ENCODE measurements around the gene ZC3H7B.
A peak's percentile ranks its signal among the peaks of the same experiment; 100 is the strongest.
"Not testable (repeated sequence)": the region's sequence is repeated elsewhere in the genome, so short reads cannot be mapped to it uniquely, and the experiment has no call there.

Gene ZC3H7B

DNA sequence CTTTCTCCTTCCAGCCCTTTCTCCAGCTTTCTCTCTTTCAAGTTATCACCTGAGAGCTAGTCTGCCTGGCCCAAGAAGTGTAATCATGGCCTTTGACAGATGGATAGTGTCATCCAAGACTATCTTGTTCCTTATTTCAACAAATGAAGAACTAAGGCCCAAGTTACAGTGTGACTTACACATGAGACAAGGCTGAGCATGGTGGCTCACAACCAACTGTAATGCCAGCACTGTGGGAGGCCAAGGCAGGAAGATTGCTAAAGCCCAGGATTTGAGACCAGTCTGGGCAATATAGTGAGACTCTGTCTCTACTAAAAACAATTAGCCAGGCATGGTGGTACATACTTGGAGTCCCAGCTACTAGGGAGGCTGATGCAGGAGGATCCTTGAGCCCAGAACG, 11.7 kb upstream of the ZC3H7B start:
- H3K27me3 ChIP-seq: no peaks in the 10 kb centered on the region
- H3K27ac ChIP-seq: no peak overlapping the region
- TF ChIP-seq, protein P1, sequence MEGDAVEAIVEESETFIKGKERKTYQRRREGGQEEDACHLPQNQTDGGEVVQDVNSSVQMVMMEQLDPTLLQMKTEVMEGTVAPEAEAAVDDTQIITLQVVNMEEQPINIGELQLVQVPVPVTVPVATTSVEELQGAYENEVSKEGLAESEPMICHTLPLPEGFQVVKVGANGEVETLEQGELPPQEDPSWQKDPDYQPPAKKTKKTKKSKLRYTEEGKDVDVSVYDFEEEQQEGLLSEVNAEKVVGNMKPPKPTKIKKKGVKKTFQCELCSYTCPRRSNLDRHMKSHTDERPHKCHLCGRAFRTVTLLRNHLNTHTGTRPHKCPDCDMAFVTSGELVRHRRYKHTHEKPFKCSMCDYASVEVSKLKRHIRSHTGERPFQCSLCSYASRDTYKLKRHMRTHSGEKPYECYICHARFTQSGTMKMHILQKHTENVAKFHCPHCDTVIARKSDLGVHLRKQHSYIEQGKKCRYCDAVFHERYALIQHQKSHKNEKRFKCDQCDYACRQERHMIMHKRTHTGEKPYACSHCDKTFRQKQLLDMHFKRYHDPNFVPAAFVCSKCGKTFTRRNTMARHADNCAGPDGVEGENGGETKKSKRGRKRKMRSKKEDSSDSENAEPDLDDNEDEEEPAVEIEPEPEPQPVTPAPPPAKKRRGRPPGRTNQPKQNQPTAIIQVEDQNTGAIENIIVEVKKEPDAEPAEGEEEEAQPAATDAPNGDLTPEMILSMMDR (IDR thresholded peaks at IDR 0.05): no peak
- no peaks in the 10 kb centered on the region for H3K9me3 ChIP-seq
- H3K36me3 ChIP-seq: no peaks in the 10 kb centered on the region
- H3K4me3 ChIP-seq (ENCODE audit: low read depth in 1 of 2, low read length in 1 of 2): no peak overlapping the region
- H3K4me1 ChIP-seq (ENCODE audit: control insufficient read depth in 1 of 2, insufficient read depth in 1 of 2, low read depth in 1 of 2, low read length in 1 of 2): peaks cover 21 to 30% of the 10 kb centered on the region in 2 experiments

DNA sequence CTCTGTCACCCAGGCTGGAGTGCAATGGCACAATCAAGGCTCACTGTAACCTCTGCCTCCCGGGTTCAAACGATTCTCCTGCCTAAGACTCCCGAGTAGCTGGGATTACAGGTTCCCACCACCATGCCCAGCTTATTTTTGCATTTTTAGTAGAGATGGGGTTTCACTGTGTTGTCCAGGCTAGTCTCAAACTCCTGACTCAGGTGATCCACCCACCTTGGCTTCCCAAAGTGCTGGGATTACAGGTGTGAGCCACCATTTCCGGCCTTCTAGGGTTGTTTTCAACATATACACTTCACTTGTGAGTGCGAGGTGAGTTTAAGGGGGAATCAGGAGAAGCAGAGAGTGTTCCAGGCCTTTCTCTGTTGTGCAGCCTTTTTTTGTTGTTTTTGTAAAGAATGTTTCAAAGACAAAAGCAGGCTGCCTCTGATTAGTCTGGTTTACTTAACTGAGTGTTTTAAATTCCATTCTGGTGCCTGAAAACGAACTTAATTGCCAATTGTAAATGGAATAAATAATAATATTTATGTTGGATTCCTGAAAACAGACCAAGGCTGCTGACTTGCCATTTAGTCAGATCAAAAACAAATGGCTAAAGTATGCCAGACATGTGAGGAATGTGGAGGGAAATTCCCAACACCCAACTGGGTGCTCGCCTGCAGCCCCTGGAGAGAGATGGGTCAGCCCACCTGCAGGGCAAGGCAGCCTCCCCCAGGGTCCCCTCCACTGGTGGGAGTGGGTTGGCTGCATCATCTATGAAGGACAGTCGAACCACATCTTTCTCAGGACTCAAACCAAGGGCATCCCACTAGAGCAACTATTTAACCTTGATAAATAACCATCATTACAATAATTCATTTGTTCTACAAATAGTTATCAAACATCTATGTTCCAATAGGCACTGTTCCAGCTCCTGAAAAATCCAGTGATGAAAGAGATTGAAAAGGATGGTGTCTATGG, 10.8 kb upstream of the ZC3H7B start:
- no peaks in the 10 kb centered on the region for H3K27me3 ChIP-seq
- no peak overlapping the region for H3K4me3 ChIP-seq (ENCODE audit: low read depth in 1 of 2, low read length in 1 of 2)
- no peaks in the 10 kb centered on the region for H3K36me3 ChIP-seq
- TF ChIP-seq, protein P1 (IDR thresholded peaks at IDR 0.05): no peak
- H3K27ac ChIP-seq: no peak overlapping the region
- H3K9me3 ChIP-seq: no peaks in the 10 kb centered on the region
- H3K4me1 ChIP-seq (ENCODE audit: control insufficient read depth in 1 of 2, insufficient read depth in 1 of 2, low read depth in 1 of 2, low read length in 1 of 2): peaks cover 13 to 21% of the 10 kb centered on the region in 2 experiments

DNA sequence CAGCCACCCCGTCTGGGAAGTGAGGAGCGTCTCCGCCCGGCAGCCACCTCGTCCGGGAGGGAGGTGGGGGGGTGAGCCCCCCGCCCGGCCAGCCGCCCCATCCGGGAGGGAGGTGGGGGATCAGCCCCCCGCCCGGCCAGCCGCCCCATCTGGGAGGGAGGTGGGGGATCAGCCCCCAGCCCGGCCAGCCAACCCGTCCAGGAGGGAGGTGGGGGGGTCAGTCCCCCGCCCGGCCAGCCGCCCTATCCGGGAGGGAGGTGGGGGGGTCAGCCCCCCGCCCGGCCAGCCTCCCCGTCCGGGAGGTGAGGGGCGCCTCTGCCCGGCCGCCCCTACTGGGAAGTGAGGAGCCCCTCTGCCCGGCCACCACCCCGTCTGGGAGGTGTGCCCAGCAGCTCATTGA, 6.5 kb upstream of the ZC3H7B start:
- not testable (repeated sequence) for H3K4me1 ChIP-seq (ENCODE audit: control insufficient read depth in 1 of 2, insufficient read depth in 1 of 2, low read depth in 1 of 2, low read length in 1 of 2); H3K27ac ChIP-seq; H3K36me3 ChIP-seq; H3K27me3 ChIP-seq; H3K9me3 ChIP-seq; H3K4me3 ChIP-seq (ENCODE audit: low read depth in 1 of 2, low read length in 1 of 2)

DNA sequence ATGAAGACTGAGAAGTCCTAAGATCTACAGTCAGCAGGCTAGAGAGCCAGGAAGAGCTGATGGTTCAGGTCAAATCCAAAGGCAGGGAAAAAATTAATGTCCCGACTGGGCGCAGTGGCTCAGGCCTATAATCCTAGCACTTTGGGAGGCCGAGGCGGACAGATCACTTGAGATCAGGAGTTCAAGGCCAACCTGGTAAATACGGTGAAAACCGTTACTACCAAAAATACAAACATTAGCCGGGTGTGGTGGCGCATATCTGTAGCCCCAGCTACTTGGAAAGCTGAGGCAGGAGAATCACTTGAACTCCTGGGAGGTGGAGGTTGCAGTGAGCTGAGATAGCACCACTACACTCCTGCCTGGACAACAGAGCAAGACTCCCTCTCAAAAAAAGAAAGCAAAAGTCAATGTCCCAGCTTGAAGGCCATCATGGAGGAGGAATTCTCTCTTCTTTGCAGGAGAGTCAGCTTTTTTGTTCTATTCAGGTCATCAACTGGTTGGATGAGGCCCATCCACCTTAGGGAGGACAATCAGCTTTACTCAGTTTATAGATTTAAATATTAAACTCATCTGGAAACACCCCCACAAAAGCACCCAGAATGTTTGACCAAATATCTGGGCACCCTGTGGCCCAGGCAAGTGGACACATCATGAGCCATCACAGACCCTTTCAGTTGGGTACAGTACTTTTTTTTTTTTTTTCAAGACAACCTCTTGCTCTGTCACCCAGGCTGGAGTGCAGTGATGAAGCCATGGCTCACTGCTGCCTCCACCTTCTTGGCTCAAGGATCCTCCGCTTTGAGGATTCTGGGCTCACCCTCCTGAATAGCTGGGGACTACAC, 4.3 kb upstream of the ZC3H7B start:
- no peak overlapping the region for H3K4me3 ChIP-seq (ENCODE audit: low read depth in 1 of 2, low read length in 1 of 2)
- no peaks in the 10 kb centered on the region for H3K36me3 ChIP-seq
- H3K9me3 ChIP-seq: no peaks in the 10 kb centered on the region
- no peaks in the 10 kb centered on the region for H3K27me3 ChIP-seq
- TF ChIP-seq, protein P1 (IDR thresholded peaks at IDR 0.05): no peak
- no peak overlapping the region for H3K27ac ChIP-seq
- H3K4me1 ChIP-seq (ENCODE audit: control insufficient read depth in 1 of 2, insufficient read depth in 1 of 2, low read depth in 1 of 2, low read length in 1 of 2): peaks cover 8% of the 10 kb centered on the region in 2 experiments

DNA sequence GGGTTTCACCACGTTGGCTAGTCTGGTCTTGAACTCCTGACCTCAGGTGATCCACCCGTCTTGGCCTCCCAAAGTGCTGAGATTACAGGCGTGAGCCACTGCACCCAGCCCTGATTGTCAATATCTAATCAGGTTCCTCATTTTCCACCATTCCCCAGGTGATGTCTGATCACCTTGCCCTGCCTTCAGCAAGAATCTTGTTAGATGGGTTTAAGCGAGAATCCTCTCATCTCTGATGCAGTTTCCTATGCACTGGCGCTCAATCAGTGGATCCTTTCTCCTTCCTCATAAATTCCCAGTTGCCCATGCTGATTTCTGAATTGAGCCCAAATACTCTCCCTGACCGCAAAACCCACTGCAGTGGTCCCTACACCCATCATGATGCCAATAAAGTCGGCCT, 664 bp upstream of the ZC3H7B start:
- peaks cover 19 to 20% of the 10 kb centered on the region in 2 experiments for H3K4me1 ChIP-seq (ENCODE audit: control insufficient read depth in 1 of 2, insufficient read depth in 1 of 2, low read depth in 1 of 2, low read length in 1 of 2)
- no peaks in the 10 kb centered on the region for H3K36me3 ChIP-seq
- no peaks in the 10 kb centered on the region for H3K27me3 ChIP-seq
- no peaks in the 10 kb centered on the region for H3K9me3 ChIP-seq
- TF ChIP-seq, protein P1 (IDR thresholded peaks at IDR 0.05): no peak
- peak overlapping the region; percentile 73 to 80 for H3K4me3 ChIP-seq (ENCODE audit: low read depth in 1 of 2, low read length in 1 of 2)
- peak overlapping the region; percentile 67 for H3K27ac ChIP-seq
